GM19467 (cell line): Measurements from ENCODE around the gene VPS54.
"Not testable (repeated sequence)": the region's sequence is repeated elsewhere in the genome, so short reads cannot be mapped to it uniquely, and the experiment has no call there.

Experiments used
- ATAC-seq: cut with Tn5 transposase; IDR thresholded peaks from one replicate; pipeline ENCODE4 v1.9.1; 2021; ENCODE audit warnings: mild to moderate bottlenecking, moderate library complexity; ENCODE audit not compliant: unreplicated experiment

VPS54 gene

DNA sequence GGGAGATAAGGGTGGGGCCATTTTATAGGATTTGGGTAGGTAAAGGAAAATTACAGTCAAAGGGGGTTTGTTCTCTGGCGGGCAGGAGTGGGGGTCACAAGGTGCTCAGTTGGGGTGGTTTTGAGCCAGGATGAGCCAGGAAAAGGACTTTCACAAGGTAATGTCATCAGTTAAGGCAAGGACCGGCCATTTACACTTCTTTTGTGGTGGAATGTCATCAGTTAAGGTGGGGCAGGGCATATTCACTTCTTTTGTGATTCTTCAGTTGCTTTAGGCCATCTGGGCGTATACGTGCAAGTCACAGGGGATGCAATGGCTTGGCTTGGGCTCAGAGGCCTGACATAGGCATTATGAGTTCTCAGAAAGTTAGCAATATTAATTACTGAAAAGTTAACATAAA lies 171.7 kb downstream of the VPS54 start:
- ATAC-seq: not testable (repeated sequence)

DNA sequence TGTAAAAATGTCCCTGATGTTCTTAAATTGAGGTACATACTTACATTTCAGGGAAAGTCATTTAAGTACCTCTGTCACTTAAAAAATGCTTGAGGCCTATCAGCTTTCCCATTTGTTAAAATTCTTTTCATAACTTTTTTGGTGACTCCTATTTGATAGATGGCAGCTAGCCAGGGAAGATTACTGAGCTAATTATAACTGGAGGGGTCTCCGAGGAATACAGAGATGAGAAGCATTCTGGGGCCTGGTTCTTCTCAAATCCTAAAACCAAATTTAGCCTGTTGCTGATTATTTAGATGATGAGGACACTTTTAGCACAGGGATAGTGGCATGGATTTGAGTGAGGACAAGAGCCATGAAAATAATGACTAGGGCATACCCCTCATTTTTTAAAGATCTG lies 172.7 kb downstream of the VPS54 start:
- ATAC-seq: no peak

DNA sequence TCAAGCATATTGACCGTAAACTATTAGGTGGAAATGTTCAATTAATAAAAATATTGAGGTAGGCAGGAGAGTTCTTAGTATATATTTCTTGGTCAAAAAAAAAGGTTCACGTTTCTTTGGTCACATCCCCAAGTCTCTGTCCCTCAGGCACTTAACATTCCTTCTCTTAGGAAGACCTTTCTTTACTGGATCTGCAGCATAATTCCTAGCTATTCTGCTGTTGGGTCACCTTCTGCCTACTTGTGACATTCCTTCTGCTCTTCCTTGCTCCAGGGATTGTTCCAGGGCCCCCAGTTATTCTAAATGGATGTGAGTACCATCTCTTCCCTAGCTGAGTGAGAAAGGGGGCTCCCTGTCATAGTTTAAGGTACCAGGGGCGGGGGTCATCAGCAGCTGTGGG lies 173.4 kb downstream of the VPS54 start:
- ATAC-seq: no peak

DNA sequence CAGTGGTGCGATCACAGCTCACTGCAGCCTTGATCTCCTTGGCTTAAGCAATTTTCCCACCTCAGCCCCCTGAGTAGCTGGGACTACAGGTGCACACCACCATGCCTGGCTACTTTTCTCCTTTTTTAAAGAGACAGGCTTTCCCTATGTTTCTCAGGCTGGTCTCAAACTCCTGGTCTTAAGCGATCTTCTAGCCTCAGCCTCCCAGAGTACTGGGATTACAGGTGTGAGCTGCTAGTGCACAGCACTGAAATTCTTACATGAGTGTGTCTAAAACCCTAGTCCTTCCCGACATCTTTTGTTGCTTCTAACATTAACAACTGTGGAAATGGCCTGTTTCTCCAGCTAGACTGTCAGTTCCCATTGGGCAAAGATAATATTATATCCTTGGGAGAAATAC lies 174.6 kb downstream of the VPS54 start:
- ATAC-seq: no peak

DNA sequence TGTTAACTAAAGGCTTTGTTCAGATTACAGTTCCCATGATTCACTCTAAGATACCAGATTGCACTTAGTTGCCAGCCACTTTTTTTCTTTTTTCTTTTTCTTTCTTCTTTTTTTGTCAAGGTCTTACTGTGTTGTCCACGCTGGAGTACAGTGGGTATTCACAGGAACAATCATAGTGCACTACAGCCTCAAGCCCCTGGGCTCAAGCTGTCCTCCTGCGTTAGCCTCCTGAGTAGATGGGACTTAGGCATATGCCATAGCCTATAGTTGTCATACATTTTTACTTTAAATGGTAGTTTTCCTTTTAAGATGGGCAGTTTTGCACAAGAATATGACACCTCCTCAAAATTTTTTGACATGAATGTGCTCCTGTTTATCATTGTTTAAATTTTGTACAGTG lies 175.4 kb downstream of the VPS54 start:
- no peak for ATAC-seq

DNA sequence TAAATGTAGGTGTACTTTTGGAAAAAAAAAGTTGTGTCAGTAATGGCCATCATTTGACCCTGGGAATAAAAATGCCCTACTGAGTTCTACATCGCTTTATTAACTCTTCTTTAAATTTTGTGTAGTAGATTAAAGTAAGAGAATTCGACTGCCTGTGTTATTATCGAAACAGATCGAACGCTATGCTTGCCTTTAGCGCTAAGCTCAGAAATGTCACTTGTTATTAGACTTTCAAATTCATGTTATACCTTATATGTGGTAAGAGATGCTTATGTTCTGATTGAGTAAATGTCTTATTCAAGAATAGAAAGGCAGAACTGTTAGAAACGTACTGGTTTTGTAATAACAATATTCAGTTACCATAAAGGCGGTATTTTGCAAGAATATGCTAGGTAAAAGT lies 176.1 kb downstream of the VPS54 start:
- ATAC-seq: no peak

DNA sequence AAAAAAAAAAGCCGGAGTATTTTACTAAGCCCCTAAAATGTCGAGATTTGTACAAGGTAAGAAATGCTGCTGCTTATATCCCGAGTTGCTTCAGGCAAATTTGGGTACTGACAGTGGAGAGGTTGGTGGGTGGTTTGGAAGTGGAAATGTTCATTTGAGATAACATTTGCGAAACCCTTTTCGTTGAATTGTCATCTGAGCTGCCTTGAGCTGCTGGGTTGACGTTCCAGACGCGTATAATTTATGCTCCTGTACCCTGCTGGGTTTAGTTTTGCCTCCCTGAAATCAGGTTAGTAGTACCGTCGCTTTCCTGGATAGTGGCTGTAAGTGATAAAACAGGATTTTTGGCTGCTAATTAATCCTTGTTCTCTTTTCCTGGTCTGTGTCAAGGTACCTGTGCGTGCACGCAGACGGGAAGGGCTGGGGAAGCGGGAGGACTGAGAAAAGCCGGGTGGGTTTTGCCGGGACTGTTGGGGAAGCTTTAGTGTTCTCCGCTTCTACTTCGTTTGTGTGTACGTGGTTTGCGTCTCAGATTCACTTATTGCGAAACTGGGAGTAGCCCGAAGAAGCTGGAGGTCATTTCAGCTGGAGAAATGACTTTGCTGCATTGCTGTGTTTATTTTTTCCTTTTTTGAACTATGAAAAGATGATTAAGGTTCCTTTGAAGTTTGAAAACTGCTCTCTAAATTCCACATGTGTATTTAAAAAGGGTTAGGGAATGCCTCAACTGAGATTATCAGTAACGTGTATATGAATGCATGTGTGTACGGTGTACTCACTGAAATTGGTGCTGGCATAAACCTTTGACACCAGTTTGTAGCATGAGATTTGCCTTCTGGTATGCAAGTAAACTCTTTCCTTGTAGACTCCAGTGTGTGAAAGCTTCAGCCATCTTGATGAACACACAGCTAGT lies 176.8 kb downstream of the VPS54 start:
- no peak for ATAC-seq
